D341Med (cell line): ENCODE measurements around the gene ARID1A.

Source experiments
- DNase-seq: peaks from one replicate; pipeline ENCODE4 v3.0.0; 2012; ENCODE audit warnings: low spot score

Gene ARID1A

GRCh38 chr1:26728645-26729044 is 32.8 kb downstream of the ARID1A start:
- no peak for DNase-seq

GRCh38 chr1:26729633-26730032 is 33.8 kb downstream of the ARID1A start:
- DNase-seq, result no peak

- DNase-seq, result no peak
Observed at GRCh38 chr1:26730695-26731094, 34.9 kb downstream of the ARID1A start.

- DNase-seq, result no peak
Observed at GRCh38 chr1:26731233-26731902, 35.6 kb downstream of the ARID1A start.

GRCh38 chr1:26733392-26733791 is 37.6 kb downstream of the ARID1A start:
- DNase-seq, result no peak

- no peak for DNase-seq
Observed at GRCh38 chr1:26733982-26734381, 38.2 kb downstream of the ARID1A start.

GRCh38 chr1:26734501-26735058 is 38.8 kb downstream of the ARID1A start:
- no peak for DNase-seq

- no peak for DNase-seq
Observed at GRCh38 chr1:26739329-26739914, 43.6 kb downstream of the ARID1A start.

- no peak for DNase-seq
Observed at GRCh38 chr1:26740023-26740634, 44.3 kb downstream of the ARID1A start.

GRCh38 chr1:26740952-26741351 is 45.1 kb downstream of the ARID1A start:
- no peak for DNase-seq

- no peak for DNase-seq
Observed at GRCh38 chr1:26743426-26744059, 47.7 kb downstream of the ARID1A start.

- DNase-seq, result peak; percentile 30
Observed at GRCh38 chr1:26744075-26744959, 48.5 kb downstream of the ARID1A start.

GRCh38 chr1:26745191-26745590 is 49.4 kb downstream of the ARID1A start:
- DNase-seq, result no peak

GRCh38 chr1:26747048-26747447 is 51.2 kb downstream of the ARID1A start:
- peak; percentile 32 for DNase-seq

- no peak for DNase-seq
Observed at GRCh38 chr1:26748351-26748750, 52.5 kb downstream of the ARID1A start.

- DNase-seq, result no peak
Observed at GRCh38 chr1:26749458-26749857, 53.6 kb downstream of the ARID1A start.

- DNase-seq, result no peak
Observed at GRCh38 chr1:26750428-26750827, 54.6 kb downstream of the ARID1A start.

GRCh38 chr1:26752519-26752918 is 56.7 kb downstream of the ARID1A start:
- no peak for DNase-seq

GRCh38 chr1:26754086-26754874 is 58.5 kb downstream of the ARID1A start:
- DNase-seq, result no peak

- DNase-seq, result no peak
Observed at GRCh38 chr1:26758358-26758757, 62.5 kb downstream of the ARID1A start.

- DNase-seq, result no peak
Observed at GRCh38 chr1:26759531-26759930, 63.7 kb downstream of the ARID1A start.
